Skeletal muscle satellite cell (primary cell): ENCODE results near the gene CYB5A.
"Not testable (repeated sequence)": the region's sequence is repeated elsewhere in the genome, so short reads cannot be mapped to it uniquely, and the experiment has no call there.

Source experiments
- H3K27me3 ChIP-seq: 2 replicates; pipeline ENCODE4 v1.7.0; 2013; ENCODE audit warnings: low read length; ENCODE audit not compliant: control insufficient read depth, insufficient read depth
- H3K36me3 ChIP-seq: 2 replicates; pipeline ENCODE4 v1.7.0; 2013; ENCODE audit warnings: mild to moderate bottlenecking, control low read depth, low read length; ENCODE audit not compliant: insufficient read depth
- H3K4me1 ChIP-seq: 2 replicates; pipeline ENCODE4 v1.7.0; 2013; ENCODE audit warnings: low read length; ENCODE audit not compliant: control insufficient read depth, insufficient read depth
- H3K4me2 ChIP-seq: 2 replicates; pipeline ENCODE4 v1.7.0; 2013; ENCODE audit warnings: mild to moderate bottlenecking, low read length
- H3K4me3 ChIP-seq: 2 replicates; pipeline ENCODE4 v1.7.0; 2013; ENCODE audit warnings: low read length
- H3K9ac ChIP-seq: 2 replicates; pipeline ENCODE4 v1.7.0; 2013; ENCODE audit warnings: mild to moderate bottlenecking, low read depth, low read length, moderate library complexity
- H3K9me3 ChIP-seq: replicated peaks from 2 replicates; pipeline ENCODE4 v1.7.0; 2013; ENCODE audit warnings: mild to moderate bottlenecking, control low read depth, low read length

CYB5A gene

DNA sequence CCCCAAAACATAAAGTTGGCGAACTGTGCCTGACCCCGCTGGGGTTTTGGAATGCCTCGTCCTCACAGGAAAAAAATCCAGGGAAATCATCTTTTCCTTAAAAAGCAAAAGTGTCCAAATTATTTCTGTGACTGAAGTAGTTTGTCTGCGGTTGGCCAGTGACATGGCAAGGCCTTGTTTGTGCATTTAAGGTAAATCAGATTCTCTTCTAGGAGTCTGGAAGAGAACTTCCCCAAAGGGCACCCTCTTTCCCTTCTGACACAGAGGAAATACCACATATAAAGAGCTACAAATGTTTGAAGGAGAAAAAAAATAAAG is 737 bp upstream of the CYB5A start:
- Histone ChIP-seq H3K4me1 (peaks cover 20% of the 10 kb centered on the region), H3K9me3 (no peaks in the 10 kb centered on the region), H3K4me2 (peak overlapping the region; percentile 90), H3K27me3 (no peaks in the 10 kb centered on the region), H3K4me3 (peak overlapping the region; percentile 96), H3K9ac (peak overlapping the region; percentile 69), H3K36me3 (no peaks in the 10 kb centered on the region)

- Histone ChIP-seq H3K4me3 (peak overlapping the region; percentile 96), H3K36me3 (no peaks in the 10 kb centered on the region), H3K4me2 (peak overlapping the region; percentile 90), H3K27me3 (no peaks in the 10 kb centered on the region), H3K9ac (peak overlapping the region; percentile 73), H3K4me1 (peaks cover 23% of the 10 kb centered on the region), H3K9me3 (no peaks in the 10 kb centered on the region)
These were observed 342 bp downstream of the CYB5A start for GRCh38 chr18:74291472-74291770.

DNA sequence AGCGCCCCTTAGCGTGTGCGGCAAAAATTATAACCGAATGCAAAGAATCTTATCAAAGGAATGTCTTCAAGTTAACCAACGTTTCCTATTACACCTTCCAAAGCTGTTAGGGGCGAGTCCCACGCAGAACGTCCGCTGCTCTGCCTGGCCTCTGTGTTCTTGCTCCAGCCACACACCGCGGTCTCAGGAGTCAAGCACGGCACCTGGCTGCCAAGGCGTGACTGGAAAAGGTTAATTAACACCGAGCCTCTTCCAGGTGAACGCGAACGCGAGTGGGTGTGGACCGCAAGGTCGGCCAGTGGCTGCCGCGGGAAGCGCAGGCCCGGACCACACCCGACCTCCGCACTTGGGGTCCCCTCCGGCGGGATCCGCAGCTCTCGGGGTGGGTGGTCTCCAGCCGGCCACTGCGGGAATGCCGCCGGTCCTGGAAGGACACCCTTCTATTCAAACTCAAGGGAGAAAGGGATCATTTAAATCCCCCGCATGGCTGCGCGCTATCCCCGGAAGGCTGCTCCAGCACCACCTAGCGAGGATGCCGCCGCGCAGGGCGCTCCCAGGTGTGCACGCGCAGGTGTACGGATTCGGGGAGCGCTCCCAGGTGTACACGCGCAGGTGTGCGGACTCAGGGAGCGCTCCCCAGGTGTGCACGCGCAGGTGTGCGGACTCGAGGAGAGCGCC is 830 bp downstream of the CYB5A start:
- Histone ChIP-seq H3K9ac (peak overlapping the region; percentile 73), H3K9me3 (no peaks in the 10 kb centered on the region), H3K4me3 (peak overlapping the region; percentile 96), H3K36me3 (no peaks in the 10 kb centered on the region), H3K4me2 (peak overlapping the region; percentile 90), H3K4me1 (peaks cover 24% of the 10 kb centered on the region), H3K27me3 (no peaks in the 10 kb centered on the region)

GRCh38 chr18:74290021-74290420 is 1.7 kb downstream of the CYB5A start:
- Histone ChIP-seq H3K4me2 (no peak overlapping the region), H3K9me3 (no peaks in the 10 kb centered on the region), H3K9ac (no peak overlapping the region), H3K27me3 (no peaks in the 10 kb centered on the region), H3K4me3 (no peak overlapping the region), H3K36me3 (no peaks in the 10 kb centered on the region), H3K4me1 (peaks cover 24% of the 10 kb centered on the region)

- H3K4me1 ChIP-seq = peaks cover 24% of the 10 kb centered on the region
- no peak overlapping the region for H3K4me3 ChIP-seq
- H3K27me3 ChIP-seq = no peaks in the 10 kb centered on the region
These were observed 2.6 kb downstream of the CYB5A start for GRCh38 chr18:74289137-74289536.

DNA sequence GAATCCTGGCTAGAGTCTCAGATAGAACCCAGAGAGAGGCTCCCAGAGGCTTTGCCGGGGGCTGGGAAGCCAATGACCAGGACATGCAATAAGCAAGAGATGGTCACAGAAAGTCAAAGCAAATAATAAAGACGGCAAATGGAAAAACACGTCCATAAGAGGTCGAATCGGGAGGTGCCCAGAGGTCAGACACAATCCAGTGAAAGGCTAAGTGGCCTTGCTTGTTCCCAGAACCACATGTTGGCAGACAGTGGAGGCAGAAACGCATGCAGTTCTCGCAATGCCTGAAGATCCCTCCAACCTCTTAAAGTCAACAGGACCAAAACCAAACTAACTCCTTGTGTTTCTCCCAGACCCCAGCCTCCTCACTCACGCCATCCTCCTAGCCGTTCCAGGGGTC is 3.0 kb downstream of the CYB5A start:
- Histone ChIP-seq H3K9ac (no peak overlapping the region), H3K4me1 (peaks cover 24% of the 10 kb centered on the region), H3K9me3 (no peaks in the 10 kb centered on the region), H3K4me2 (peak overlapping the region; percentile 32), H3K4me3 (no peak overlapping the region), H3K27me3 (no peaks in the 10 kb centered on the region), H3K36me3 (no peaks in the 10 kb centered on the region)

More at GRCh38 chr18:74289137-74289536, 2.6 kb downstream of the CYB5A start:
- Histone ChIP-seq H3K9me3 (no peaks in the 10 kb centered on the region), H3K9ac (no peak overlapping the region), H3K4me2 (peak overlapping the region; percentile 65), H3K36me3 (no peaks in the 10 kb centered on the region)

DNA sequence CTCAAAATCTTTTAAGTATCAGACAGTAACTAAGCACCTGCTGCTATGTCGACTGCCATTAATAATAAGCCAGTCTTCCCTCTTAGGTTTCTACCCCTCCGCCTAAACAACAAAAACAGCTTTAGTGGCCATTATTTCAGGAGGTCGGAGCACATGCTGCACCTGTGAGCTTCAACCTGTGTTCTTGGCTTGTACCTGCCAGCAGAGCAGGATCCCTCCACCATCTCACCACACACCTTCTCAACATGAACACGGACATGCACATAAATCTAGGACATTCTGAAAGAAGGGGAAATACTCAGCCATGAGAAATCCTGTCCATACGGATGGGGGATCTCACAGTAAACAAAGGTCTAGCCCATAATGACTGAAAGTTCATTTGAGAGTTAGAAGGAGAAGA is 3.7 kb downstream of the CYB5A start:
- no peaks in the 10 kb centered on the region for H3K9me3 ChIP-seq
- H3K36me3 ChIP-seq = no peaks in the 10 kb centered on the region
- H3K4me1 ChIP-seq = peaks cover 24% of the 10 kb centered on the region
- no peak overlapping the region for H3K4me3 ChIP-seq
- no peak overlapping the region for H3K4me2 ChIP-seq
- no peaks in the 10 kb centered on the region for H3K27me3 ChIP-seq
- H3K9ac ChIP-seq = no peak overlapping the region

- Histone ChIP-seq H3K27me3 (no peaks in the 10 kb centered on the region), H3K4me2 (no peak overlapping the region), H3K4me1 (peaks cover 20% of the 10 kb centered on the region), H3K36me3 (no peaks in the 10 kb centered on the region), H3K4me3 (no peak overlapping the region), H3K9ac (no peak overlapping the region), H3K9me3 (no peaks in the 10 kb centered on the region)
These were observed 4.9 kb downstream of the CYB5A start for GRCh38 chr18:74286856-74287255.

GRCh38 chr18:74286106-74286855 is 5.5 kb downstream of the CYB5A start:
- H3K27me3 ChIP-seq = no peaks in the 10 kb centered on the region
- H3K36me3 ChIP-seq = no peaks in the 10 kb centered on the region
- H3K4me1 ChIP-seq = peaks cover 18% of the 10 kb centered on the region
- H3K4me3 ChIP-seq = no peak overlapping the region
- no peak overlapping the region for H3K4me2 ChIP-seq
- H3K9ac ChIP-seq = no peak overlapping the region
- no peaks in the 10 kb centered on the region for H3K9me3 ChIP-seq

- not testable (repeated sequence) for H3K4me2 ChIP-seq, H3K27me3 ChIP-seq
These were observed 6.2 kb downstream of the CYB5A start for GRCh38 chr18:74285583-74285982.

DNA sequence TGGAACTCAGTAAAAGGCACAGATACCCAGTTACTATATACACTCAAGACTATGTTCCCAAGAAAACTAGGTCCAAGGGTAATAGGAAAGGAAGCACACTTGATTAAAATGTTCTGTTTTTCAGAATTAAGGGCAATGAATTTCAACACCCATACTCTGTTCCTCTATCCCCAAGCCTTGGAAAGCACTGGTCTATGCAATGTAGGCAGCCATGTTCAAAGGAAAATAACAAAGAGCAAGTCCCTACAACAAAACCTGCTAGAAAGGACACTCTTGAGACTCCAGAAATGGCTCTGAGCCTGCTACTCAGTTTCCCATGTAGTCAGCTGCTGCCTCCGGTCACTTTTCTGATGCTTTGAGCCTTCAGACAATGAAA is 6.8 kb downstream of the CYB5A start:
- H3K27me3 ChIP-seq = no peaks in the 10 kb centered on the region
- H3K9ac ChIP-seq = no peak overlapping the region
- H3K36me3 ChIP-seq = no peaks in the 10 kb centered on the region
- H3K4me3 ChIP-seq = no peak overlapping the region
- no peak overlapping the region for H3K4me2 ChIP-seq
- H3K4me1 ChIP-seq = peaks cover 12% of the 10 kb centered on the region
- H3K9me3 ChIP-seq = no peaks in the 10 kb centered on the region

More at GRCh38 chr18:74285583-74285982, 6.2 kb downstream of the CYB5A start:
- not testable (repeated sequence) for H3K9me3 ChIP-seq, H3K36me3 ChIP-seq, H3K9ac ChIP-seq, H3K4me3 ChIP-seq
- peaks cover 12% of the 10 kb centered on the region for H3K4me1 ChIP-seq
